Endothelial cell of umbilical vein (primary cell): ENCODE data around the gene PRKAR1B. TPM values are rescaled to one million over a fixed set of nuclear protein-coding genes. Genes with fewer than 3 reads are reported as not detected.
"Not testable (repeated sequence)": the region's sequence is repeated elsewhere in the genome, so short reads cannot be mapped to it uniquely, and the experiment has no call there.

Experiments
- BruUV-seq: library from RNA; stranded (reverse); fragments of 400-500 nt; replicated peaks from 2 replicates; lab custom pipeline; 2021; lab: Mats Ljungman, UMichigan
- CTCF ChIA-PET: fragments of 300-600, 350-600 bp; sonication (Branson Sonifier 250); formaldehyde crosslinking; loops from one replicate; lab custom pipeline; 2021; ENCODE audit warnings: antibody characterized with exemption, inconsistent platforms; lab: Charles Lee
- POLR2A ChIA-PET: fragments of 300-600, 350-600 bp; sonication (Branson Sonifier 250); formaldehyde crosslinking; loops from one replicate; lab custom pipeline; 2021; ENCODE audit warnings: antibody characterized with exemption, inconsistent platforms; lab: Charles Lee
- DNase-seq: peaks from one replicate; pipeline ENCODE4 v3.0.0-alpha.2; 2011; ENCODE audit warnings: low read depth, low spot score
- FAIRE-seq: peaks from 2 replicates; lab custom pipeline; 2011; peaks lifted over from hg19 to GRCh38; lab: Jason Lieb, UNC
- H2AFZ ChIP-seq: 2 replicates; pipeline ENCODE4 v1.6.0; 2012; ENCODE audit warnings: low read depth, low read length, control low read depth, inconsistent platforms
- H3K27ac ChIP-seq: 2 replicates; pipeline ENCODE4 v1.5.1; 2011; ENCODE audit warnings: low read depth, mild to moderate bottlenecking, control low read depth, low read length, moderate library complexity; ENCODE audit not compliant: insufficient read depth
- H3K27me3 ChIP-seq, 2 experiments: 2 replicates each; pipeline versions ENCODE4 v1.6.0 to v1.6.1; 2011; ENCODE audit warnings: low read length in 2 of 2, mixed read lengths in 1 of 2; ENCODE audit not compliant: control insufficient read depth in 2 of 2, insufficient read depth in 2 of 2
- H3K36me3 ChIP-seq, 2 experiments: 2 replicates in 1 of 2; 3 replicates in 1 of 2; pipeline ENCODE4 v1.5.1; 2011; ENCODE audit warnings: low read length in 2 of 2, mild to moderate bottlenecking in 1 of 2, moderate library complexity in 1 of 2; ENCODE audit not compliant: control insufficient read depth in 2 of 2, insufficient read depth in 2 of 2; ENCODE audit errors: extremely low read depth in 1 of 2
- H3K4me1 ChIP-seq: 3 replicates; pipeline ENCODE4 v1.5.1; 2011; ENCODE audit warnings: mild to moderate bottlenecking, low read length; ENCODE audit not compliant: control insufficient read depth, insufficient read depth; ENCODE audit errors: extremely low read depth
- H3K4me2 ChIP-seq: 2 replicates; pipeline ENCODE4 v1.6.1; 2011; ENCODE audit warnings: low read length, control low read depth, mixed read lengths; ENCODE audit not compliant: insufficient read depth
- H3K4me3 ChIP-seq, 3 experiments: fragments of 200-600 bp in 1 of 3; sonication (generic), shearing (Covaris generic) in 1 of 3; replicated peaks in 1 of 3; 2 replicates each; pipeline ENCODE4 v1.5.1; 2011 to 2016; ENCODE audit warnings: control low read depth in 3 of 3, low read length in 3 of 3, mild to moderate bottlenecking in 2 of 3, inconsistent platforms in 1 of 3, low read depth in 1 of 3, moderate library complexity in 1 of 3; ENCODE audit not compliant: insufficient read depth in 1 of 3
- H3K79me2 ChIP-seq: 2 replicates; pipeline ENCODE4 v1.6.0; 2012; ENCODE audit warnings: low read length, inconsistent platforms; ENCODE audit not compliant: control insufficient read depth, insufficient read depth
- H3K9ac ChIP-seq: replicated peaks from 2 replicates; pipeline ENCODE3; 2011; ENCODE audit warnings: low read length, control low read depth; ENCODE audit not compliant: insufficient read depth; ENCODE audit errors: extremely low read depth
- H3K9me1 ChIP-seq: replicated peaks from 3 replicates; pipeline ENCODE4 v1.6.0; 2011; ENCODE audit warnings: mild to moderate bottlenecking, low read length; ENCODE audit not compliant: control insufficient read depth, insufficient read depth; ENCODE audit errors: extremely low read depth
- H3K9me3 ChIP-seq: replicated peaks from 2 replicates; pipeline ENCODE4 v1.5.1; 2012; ENCODE audit warnings: low read length, inconsistent platforms; ENCODE audit not compliant: control insufficient read depth, insufficient read depth
- H4K20me1 ChIP-seq: replicated peaks from 2 replicates; pipeline ENCODE3; 2011; ENCODE audit warnings: mild to moderate bottlenecking, low read length; ENCODE audit not compliant: control insufficient read depth, insufficient read depth; ENCODE audit errors: extremely low read depth
- EZH2 ChIP-seq: IDR thresholded peaks from 2 replicates; pipeline ENCODE4 v1.6.1; 2012; ENCODE audit warnings: borderline replicate concordance, low read depth, mild to moderate bottlenecking, moderate library complexity, low read length, inconsistent platforms; ENCODE audit not compliant: severe bottlenecking
- FOS ChIP-seq: IDR thresholded peaks from 2 replicates; pipeline ENCODE4 v1.6.1; 2011; ENCODE audit warnings: mild to moderate bottlenecking, low read length, moderate library complexity, borderline replicate concordance; ENCODE audit not compliant: insufficient read depth
- GATA2 ChIP-seq: IDR thresholded peaks from 2 replicates; pipeline ENCODE4 v1.7.0; 2011; ENCODE audit warnings: low read depth, mild to moderate bottlenecking, moderate library complexity, mixed read lengths, low read length; ENCODE audit not compliant: insufficient read length, insufficient read depth
- JUN ChIP-seq: IDR thresholded peaks from 2 replicates; pipeline ENCODE4 v1.6.1; 2011; ENCODE audit warnings: borderline replicate concordance, low read depth; ENCODE audit not compliant: insufficient read length, insufficient read depth
- MYC ChIP-seq: IDR thresholded peaks from one replicate; pipeline ENCODE4 v1.6.1; 2011; ENCODE audit warnings: mild to moderate bottlenecking, low read depth, low read length
- POLR2A ChIP-seq: IDR thresholded peaks from 2 replicates; pipeline ENCODE4 v1.6.1; 2012; ENCODE audit warnings: low read depth, mild to moderate bottlenecking, control low read depth, low read length
- POLR2AphosphoS5 ChIP-seq: IDR thresholded peaks from 2 replicates; pipeline ENCODE4 v1.6.1; 2012; ENCODE audit warnings: low read depth, mild to moderate bottlenecking, control low read depth, low read length, moderate library complexity; ENCODE audit not compliant: insufficient read depth
- dilution Hi-C: fragments of 300-500 bp; cut with MboI; formaldehyde crosslinking; loops from one replicate; pipeline ENCODE4 v1.15.0; 2019; ENCODE audit warnings: low sequenced_read_pairs; ENCODE audit not compliant: extremely low pct_ligation_motif_present
- intact Hi-C: fragments of 100-400 bp; cut with micrococcal nuclease; formaldehyde crosslinking; loops from one replicate; pipeline ENCODE4 v1.10.0; 2022
- polyA plus RNA-seq, 4 experiments: library from polyadenylated mRNA; depleted of rRNA in 3 of 4; stranded (reverse) in 3 of 4; unstranded in 1 of 4; fragments of >200 nt; gene quantifications; 2 replicates each; pipeline versions ENCODE4 v1.2.1 to v1.2.3, GENCODE V29; 2011 to 2012; ENCODE audit warnings: missing spikeins in 1 of 4
- total RNA-seq: library from RNA; stranded (reverse); gene quantifications from 2 replicates; pipeline ENCODE4 v1.2.3, GENCODE V29; 2021
- TF ChIP-seq, protein P1 (sequence below), 2 donors: IDR thresholded peaks; 1 replicate in 1 of 2; 2 replicates in 1 of 2; pipeline ENCODE4 v1.5.1; 2011; ENCODE audit warnings: low read length in 2 of 2, mild to moderate bottlenecking in 2 of 2, moderate library complexity in 2 of 2, control low read depth in 1 of 2, inconsistent platforms in 1 of 2, low read depth in 1 of 2; ENCODE audit not compliant: insufficient read depth in 1 of 2; ENCODE audit errors: extremely low read depth in 1 of 2
- TF ChIP-seq, protein P2 (sequence below): IDR thresholded peaks from 2 replicates; pipeline ENCODE4 v1.6.1; 2011; ENCODE audit not compliant: insufficient read depth, insufficient read length

PRKAR1B gene
- total and polyA plus RNA-seq, 2 donors (not counting 3 experiments of a cell fraction or from before 2014, with no cell fraction given) = 15.4 to 29.2 TPM

- dilution Hi-C loops = no loop called here
- H3K4me1 ChIP-seq = peaks cover 32% of the 10 kb centered on the region
- no peaks in the 10 kb centered on the region for H3K79me2 ChIP-seq
- TF ChIP-seq, protein P1, sequence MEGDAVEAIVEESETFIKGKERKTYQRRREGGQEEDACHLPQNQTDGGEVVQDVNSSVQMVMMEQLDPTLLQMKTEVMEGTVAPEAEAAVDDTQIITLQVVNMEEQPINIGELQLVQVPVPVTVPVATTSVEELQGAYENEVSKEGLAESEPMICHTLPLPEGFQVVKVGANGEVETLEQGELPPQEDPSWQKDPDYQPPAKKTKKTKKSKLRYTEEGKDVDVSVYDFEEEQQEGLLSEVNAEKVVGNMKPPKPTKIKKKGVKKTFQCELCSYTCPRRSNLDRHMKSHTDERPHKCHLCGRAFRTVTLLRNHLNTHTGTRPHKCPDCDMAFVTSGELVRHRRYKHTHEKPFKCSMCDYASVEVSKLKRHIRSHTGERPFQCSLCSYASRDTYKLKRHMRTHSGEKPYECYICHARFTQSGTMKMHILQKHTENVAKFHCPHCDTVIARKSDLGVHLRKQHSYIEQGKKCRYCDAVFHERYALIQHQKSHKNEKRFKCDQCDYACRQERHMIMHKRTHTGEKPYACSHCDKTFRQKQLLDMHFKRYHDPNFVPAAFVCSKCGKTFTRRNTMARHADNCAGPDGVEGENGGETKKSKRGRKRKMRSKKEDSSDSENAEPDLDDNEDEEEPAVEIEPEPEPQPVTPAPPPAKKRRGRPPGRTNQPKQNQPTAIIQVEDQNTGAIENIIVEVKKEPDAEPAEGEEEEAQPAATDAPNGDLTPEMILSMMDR (IDR thresholded peaks at IDR 0.05; ENCODE audit: extremely low read depth in 1 of 2, insufficient read depth in 1 of 2, low read depth in 1 of 2, low read length in 2 of 2) = no peak
- no peak for TF ChIP-seq JUN
- TF ChIP-seq POLR2AphosphoS5 = no peak
- no peak for TF ChIP-seq FOS
- TF ChIP-seq POLR2A = no peak
- no peak for TF ChIP-seq EZH2
- TF ChIP-seq MYC = no peak
- TF ChIP-seq, protein P2, sequence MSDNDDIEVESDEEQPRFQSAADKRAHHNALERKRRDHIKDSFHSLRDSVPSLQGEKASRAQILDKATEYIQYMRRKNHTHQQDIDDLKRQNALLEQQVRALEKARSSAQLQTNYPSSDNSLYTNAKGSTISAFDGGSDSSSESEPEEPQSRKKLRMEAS = no peak
- TF ChIP-seq GATA2 = no peak
- ChIA-PET CTCF (interaction anchor here (1.1 kb wide), 1 partner anchor 21 kb away, joined by 3 read pairs; no protein-coding TSS in a partner anchor), POLR2A (no interaction called here)
- no peak overlapping the region for H3K4me2 ChIP-seq
- FAIRE-seq (no peak), DNase-seq (no peak)
- H3K9ac ChIP-seq = no peak overlapping the region
- no peaks in the 10 kb centered on the region for H4K20me1 ChIP-seq
- H2AFZ ChIP-seq = no peak overlapping the region
- H3K27me3 ChIP-seq = no peaks in the 10 kb centered on the region
- BruUV-seq = no TSS peak
- intact Hi-C loops = no loop called here
- H3K4me3 ChIP-seq = no peak overlapping the region
- H3K27ac ChIP-seq = no peak overlapping the region
- H3K36me3 ChIP-seq = no peaks in the 10 kb centered on the region
- H3K9me3 ChIP-seq = no peaks in the 10 kb centered on the region
- no peaks in the 10 kb centered on the region for H3K9me1 ChIP-seq
These were observed 113.5 kb downstream of the PRKAR1B start for GRCh38 chr7:613442-614140.

DNA sequence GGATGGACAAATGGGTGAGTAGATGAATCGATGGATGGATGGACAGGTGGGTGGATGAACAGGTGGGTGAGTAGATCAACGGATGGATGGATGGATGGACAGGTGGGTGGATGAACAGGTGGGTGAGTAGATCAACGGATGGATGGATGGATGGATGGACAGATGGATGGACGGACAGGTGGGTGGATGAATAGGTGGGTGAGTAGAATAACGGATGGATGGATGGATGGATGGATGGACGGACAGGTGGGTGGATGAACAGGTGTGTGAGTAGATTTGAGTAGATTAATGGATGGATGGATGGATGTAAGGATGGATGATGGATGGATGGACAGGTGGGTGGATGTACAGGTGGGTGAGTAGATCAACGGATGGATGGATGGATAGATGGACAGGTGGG lies 115.2 kb downstream of the PRKAR1B start:
- DNase-seq, H3K27me3 ChIP-seq, H3K27ac ChIP-seq, H3K9me3 ChIP-seq, FAIRE-seq, H2AFZ ChIP-seq, H3K4me2 ChIP-seq, H4K20me1 ChIP-seq, intact Hi-C loops, H3K36me3 ChIP-seq, H3K9ac ChIP-seq, POLR2A ChIA-PET, H3K79me2 ChIP-seq, dilution Hi-C loops, CTCF ChIA-PET, H3K4me3 ChIP-seq, H3K9me1 ChIP-seq, BruUV-seq: not testable (repeated sequence)
- peaks cover 39% of the 10 kb centered on the region for H3K4me1 ChIP-seq
